T-helper 2 cell treated with Interferon-gamma antibody and Interleukin-4, amounts not matched to agents 5 μg/mL and 100 μg/mL, for 36 hours (primary cell): ENCODE data around the gene KNCN.

ENCODE experiments used
- DNase-seq: peaks from one replicate; pipeline ENCODE4 v3.0.0; 2021; ENCODE audit warnings: low spot score
- H3K27ac Mint-ChIP-seq: one replicate; pipeline ENCODE4 v1.8.0; 2021; ENCODE audit warnings: mild to moderate bottlenecking, mixed read lengths
- H3K27me3 Mint-ChIP-seq: one replicate; pipeline ENCODE4 v1.8.0; 2021; ENCODE audit warnings: low read depth, mixed read lengths
- H3K36me3 Mint-ChIP-seq: one replicate; pipeline ENCODE4 v1.8.0; 2021; ENCODE audit warnings: low read depth, mixed read lengths
- H3K4me1 Mint-ChIP-seq: one replicate; pipeline ENCODE4 v1.8.0; 2021; ENCODE audit warnings: low read depth, mixed read lengths
- H3K4me3 Mint-ChIP-seq: one replicate; pipeline ENCODE4 v1.8.0; 2022; ENCODE audit warnings: mild to moderate bottlenecking, moderate library complexity, mixed read lengths
- H3K9me3 Mint-ChIP-seq: one replicate; pipeline ENCODE4 v1.8.0; 2021; ENCODE audit warnings: mixed read lengths

KNCN gene

GRCh38 chr1:46529031-46529630, 22.3 kb downstream of the KNCN start:
- no peak overlapping the region for H3K4me3 Mint-ChIP-seq
- no peaks in the 10 kb centered on the region for H3K36me3 Mint-ChIP-seq
- H3K27ac Mint-ChIP-seq: peak overlapping the region; percentile 17
- DNase-seq: peak; percentile 11
- H3K9me3 Mint-ChIP-seq: no peaks in the 10 kb centered on the region
- H3K27me3 Mint-ChIP-seq: peaks cover 17% of the 10 kb centered on the region
- peaks cover 12% of the 10 kb centered on the region for H3K4me1 Mint-ChIP-seq

GRCh38 chr1:46528297-46528955, 23.0 kb downstream of the KNCN start:
- H3K27ac Mint-ChIP-seq: no peak overlapping the region
- H3K27me3 Mint-ChIP-seq: peaks cover 12% of the 10 kb centered on the region
- no peak for DNase-seq
- H3K9me3 Mint-ChIP-seq: no peaks in the 10 kb centered on the region
- H3K36me3 Mint-ChIP-seq: no peaks in the 10 kb centered on the region
- peaks cover 10% of the 10 kb centered on the region for H3K4me1 Mint-ChIP-seq
- no peak overlapping the region for H3K4me3 Mint-ChIP-seq

- Mint-ChIP-seq H3K4me1 (peaks cover 10% of the 10 kb centered on the region), H3K27ac (no peak overlapping the region), H3K9me3 (no peaks in the 10 kb centered on the region), H3K27me3 (peaks cover 12% of the 10 kb centered on the region), H3K36me3 (no peaks in the 10 kb centered on the region), H3K4me3 (no peak overlapping the region)
- peak; percentile 66 for DNase-seq
Observed at GRCh38 chr1:46527474-46528296, 23.8 kb downstream of the KNCN start.

DNA sequence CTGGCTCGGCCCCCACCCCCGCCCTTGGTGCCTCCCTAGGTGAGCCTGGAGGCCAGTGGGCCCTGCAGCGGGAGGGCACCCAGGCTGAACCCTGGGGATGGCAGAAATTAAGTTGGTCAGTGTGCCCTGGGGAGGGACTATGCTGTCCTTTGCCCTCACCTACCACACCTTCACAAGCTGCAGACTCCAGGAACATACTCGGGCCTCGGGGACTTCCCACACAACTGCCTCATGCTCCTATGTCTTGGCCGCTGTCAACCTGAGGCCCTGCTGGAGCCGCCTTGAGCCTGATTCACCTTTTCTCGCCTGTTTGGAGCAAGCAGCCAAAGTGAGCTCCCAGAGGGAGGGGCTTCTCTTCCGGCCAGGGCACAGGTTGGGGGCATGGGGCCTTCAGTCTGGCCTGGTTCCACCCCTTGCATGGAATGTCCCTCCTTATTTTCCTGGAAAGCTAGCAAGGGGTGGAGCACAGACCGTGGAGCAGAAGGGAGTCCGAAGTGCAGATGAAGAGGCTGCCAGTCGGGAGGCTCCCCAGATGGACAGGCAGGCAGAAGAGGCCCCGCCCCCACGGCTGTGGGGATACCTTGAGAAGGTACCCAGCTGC, 24.7 kb downstream of the KNCN start:
- Mint-ChIP-seq H3K4me1 (peaks cover 19% of the 10 kb centered on the region), H3K27ac (no peak overlapping the region), H3K9me3 (no peaks in the 10 kb centered on the region), H3K36me3 (no peaks in the 10 kb centered on the region), H3K27me3 (peaks cover 12% of the 10 kb centered on the region), H3K4me3 (no peak overlapping the region)
- DNase-seq: no peak

GRCh38 chr1:46526013-46526690, 25.3 kb downstream of the KNCN start:
- Mint-ChIP-seq H3K9me3 (no peaks in the 10 kb centered on the region), H3K4me1 (peaks cover 22% of the 10 kb centered on the region), H3K27ac (no peak overlapping the region), H3K27me3 (peaks cover 12% of the 10 kb centered on the region), H3K4me3 (no peak overlapping the region), H3K36me3 (no peaks in the 10 kb centered on the region)
- DNase-seq: no peak

DNA sequence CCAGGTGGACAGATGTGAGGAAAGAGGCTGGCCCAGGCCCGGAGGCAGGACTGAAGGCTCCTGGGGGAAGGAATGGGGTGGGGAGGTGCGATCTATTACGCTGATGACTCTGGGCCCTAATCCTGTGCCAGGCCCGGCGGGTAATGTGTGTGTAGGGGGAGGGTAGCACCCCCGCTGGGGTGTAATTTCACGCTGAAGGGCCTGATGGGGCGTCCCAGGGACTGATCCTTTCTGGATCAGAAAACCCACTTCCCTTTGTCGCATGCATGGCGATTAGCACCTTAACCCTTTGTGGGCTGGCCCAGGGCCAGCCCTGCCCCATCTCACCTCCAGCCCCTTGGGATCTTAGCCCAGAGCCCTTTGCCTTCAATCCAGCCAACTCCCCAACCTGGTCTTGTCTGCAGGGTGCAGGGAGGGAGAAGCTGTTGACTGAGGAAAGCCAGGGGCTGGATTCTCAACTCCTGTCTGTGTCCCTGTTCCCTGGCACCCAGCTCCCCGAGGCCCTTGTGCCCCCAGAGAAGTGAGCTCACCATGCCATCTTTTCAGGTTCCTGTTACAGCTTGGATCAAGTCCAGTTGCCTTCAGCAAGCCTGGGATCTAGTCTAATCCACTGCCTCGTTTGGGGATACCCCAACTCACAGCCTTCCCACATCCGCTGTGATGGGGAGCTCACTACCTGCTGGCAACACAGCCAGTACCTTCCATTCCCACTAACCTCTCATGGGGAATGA, 26.0 kb downstream of the KNCN start:
- Mint-ChIP-seq H3K27me3 (peaks cover 12% of the 10 kb centered on the region), H3K9me3 (no peaks in the 10 kb centered on the region), H3K27ac (no peak overlapping the region), H3K4me3 (no peak overlapping the region), H3K36me3 (no peaks in the 10 kb centered on the region), H3K4me1 (peaks cover 22% of the 10 kb centered on the region)
- DNase-seq: no peak

DNA sequence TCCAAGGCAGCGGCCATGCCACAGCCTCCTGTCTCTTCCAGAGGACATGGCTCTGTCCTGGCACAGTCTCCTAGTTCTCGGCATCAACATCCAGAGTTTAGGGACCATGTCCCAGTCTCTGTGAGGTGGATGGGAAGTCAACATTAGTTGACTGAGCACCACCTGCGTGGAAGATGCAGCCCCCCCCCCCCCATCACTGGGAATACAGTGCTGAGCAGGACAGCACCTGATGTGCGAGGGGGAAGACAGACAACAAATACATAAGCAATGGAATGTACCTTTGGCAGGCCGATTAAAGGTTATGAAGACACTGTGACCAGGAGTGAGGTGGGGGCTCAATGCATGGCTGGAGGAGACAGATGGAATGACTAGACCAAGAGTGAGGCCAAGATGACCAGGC, 26.6 kb downstream of the KNCN start:
- Mint-ChIP-seq H3K4me1 (peaks cover 22% of the 10 kb centered on the region), H3K9me3 (no peaks in the 10 kb centered on the region), H3K27ac (no peak overlapping the region), H3K4me3 (no peak overlapping the region), H3K36me3 (no peaks in the 10 kb centered on the region), H3K27me3 (peaks cover 12% of the 10 kb centered on the region)
- no peak for DNase-seq

GRCh38 chr1:46523496-46524353, 27.7 kb downstream of the KNCN start:
- H3K36me3 Mint-ChIP-seq: no peaks in the 10 kb centered on the region
- H3K4me3 Mint-ChIP-seq: no peak overlapping the region
- no peak overlapping the region for H3K27ac Mint-ChIP-seq
- H3K9me3 Mint-ChIP-seq: no peaks in the 10 kb centered on the region
- H3K4me1 Mint-ChIP-seq: peaks cover 16% of the 10 kb centered on the region
- peaks cover 6% of the 10 kb centered on the region for H3K27me3 Mint-ChIP-seq
- no peak for DNase-seq

DNA sequence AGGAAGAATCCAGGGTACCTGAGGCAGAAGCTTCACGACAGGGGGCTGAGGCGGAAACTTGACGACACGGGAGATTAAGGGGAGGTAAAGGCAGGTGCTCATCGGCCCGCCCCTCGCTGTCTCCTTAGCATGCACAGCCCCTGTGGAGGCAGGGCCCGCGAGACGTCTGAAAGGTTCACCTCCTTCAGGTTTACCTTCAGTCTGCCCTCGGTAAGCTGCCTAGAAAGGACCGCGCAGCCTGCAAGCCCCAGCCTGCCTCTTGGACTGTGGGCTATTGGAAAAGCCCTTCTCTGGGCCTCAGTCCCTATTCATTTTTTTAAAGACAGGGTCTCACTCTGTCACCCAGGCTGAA, 28.5 kb downstream of the KNCN start:
- no peaks in the 10 kb centered on the region for H3K36me3 Mint-ChIP-seq
- H3K9me3 Mint-ChIP-seq: no peaks in the 10 kb centered on the region
- DNase-seq: no peak
- peaks cover 12% of the 10 kb centered on the region for H3K4me1 Mint-ChIP-seq
- no peak overlapping the region for H3K4me3 Mint-ChIP-seq
- H3K27me3 Mint-ChIP-seq: peaks cover 10% of the 10 kb centered on the region
- H3K27ac Mint-ChIP-seq: no peak overlapping the region

DNA sequence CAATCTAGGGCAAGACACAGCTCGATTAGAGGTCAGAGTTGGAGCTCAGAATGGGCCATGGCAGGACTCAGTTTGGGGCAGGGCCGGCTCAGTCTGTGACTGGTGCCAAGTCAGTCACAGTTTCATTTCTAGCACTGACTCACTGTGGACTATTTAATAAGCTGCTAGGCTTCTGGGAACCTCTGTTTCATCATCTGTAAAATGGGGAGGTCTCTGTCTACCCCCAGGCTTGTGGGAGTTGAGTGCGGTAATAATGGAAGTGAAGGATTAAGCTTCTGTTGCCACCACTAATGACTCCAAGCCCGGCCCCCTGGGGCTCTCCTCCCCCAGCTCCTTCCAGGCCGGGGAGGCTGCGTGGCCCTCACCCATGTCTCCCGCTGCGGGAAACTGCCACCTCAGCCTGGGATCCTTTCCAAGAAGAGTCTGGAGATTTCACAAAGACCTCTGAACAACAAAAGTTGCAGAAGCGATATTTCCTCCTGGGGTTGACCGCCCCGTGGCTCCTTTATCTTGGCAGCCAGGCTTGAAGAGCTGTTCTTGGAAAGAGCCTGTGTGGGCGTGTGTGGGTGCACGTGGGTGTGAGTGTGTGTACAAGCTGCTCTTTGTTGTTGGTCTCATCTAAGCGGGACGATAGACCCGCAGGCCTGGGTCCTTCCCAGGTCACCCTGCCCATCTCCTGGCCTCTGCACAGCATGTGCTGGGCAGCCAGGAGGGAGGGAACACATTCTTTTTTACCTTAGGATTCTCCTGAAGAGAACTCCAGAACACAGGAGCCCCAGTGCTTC, 29.1 kb downstream of the KNCN start:
- Mint-ChIP-seq H3K4me3 (no peak overlapping the region), H3K27me3 (peaks cover 15% of the 10 kb centered on the region), H3K36me3 (no peaks in the 10 kb centered on the region), H3K4me1 (peaks cover 12% of the 10 kb centered on the region), H3K9me3 (no peaks in the 10 kb centered on the region), H3K27ac (no peak overlapping the region)
- DNase-seq: peak; percentile 42

DNA sequence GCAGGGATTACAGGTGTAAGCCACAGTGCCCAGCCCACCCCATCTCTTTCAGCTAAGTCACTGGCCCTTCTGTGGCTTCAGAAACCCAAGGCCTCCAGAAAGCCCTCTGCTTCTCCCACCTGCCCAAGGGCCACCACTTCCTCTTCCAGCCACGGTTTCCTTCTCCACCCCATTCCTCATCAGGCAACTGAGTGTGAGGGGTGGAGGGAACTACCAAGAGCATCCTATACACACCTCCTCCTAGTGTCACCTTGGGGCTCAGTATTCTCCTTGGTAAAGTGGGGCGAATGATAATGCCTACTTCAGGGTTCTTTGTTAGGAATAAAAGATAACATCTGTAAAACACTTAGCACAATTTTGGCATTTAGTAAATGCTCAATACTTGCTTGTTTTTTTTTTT, 30.0 kb downstream of the KNCN start:
- H3K27ac Mint-ChIP-seq: no peak overlapping the region
- H3K4me1 Mint-ChIP-seq: peaks cover 12% of the 10 kb centered on the region
- H3K9me3 Mint-ChIP-seq: no peaks in the 10 kb centered on the region
- no peaks in the 10 kb centered on the region for H3K36me3 Mint-ChIP-seq
- H3K4me3 Mint-ChIP-seq: no peak overlapping the region
- no peak for DNase-seq
- peaks cover 22% of the 10 kb centered on the region for H3K27me3 Mint-ChIP-seq
